SK-N-MC (cell line): Measurements from ENCODE around the gene IL15RA.
"Not testable (repeated sequence)": the region's sequence is repeated elsewhere in the genome, so short reads cannot be mapped to it uniquely, and the experiment has no call there.

Source experiments
- DNase-seq: peaks from one replicate; pipeline ENCODE4 v3.0.0-alpha.2; 2011; ENCODE audit warnings: low read depth, low spot score
- H3K27ac ChIP-seq: fragments of 200-600 bp; sonication (generic); 2 replicates; pipeline ENCODE4 v1.5.1; 2016; ENCODE audit warnings: mixed run types
- H3K36me3 ChIP-seq: fragments of 200-600 bp; sonication (generic); 2 replicates; pipeline ENCODE4 v1.6.1; 2017; ENCODE audit warnings: antibody characterized with exemption, low read length, mixed read lengths; ENCODE audit not compliant: insufficient read depth
- H3K4me3 ChIP-seq: fragments of 200-600 bp; sonication (generic); 2 replicates; pipeline ENCODE4 v1.5.1; 2016
- H3K9ac ChIP-seq: fragments of 200-600 bp; sonication (generic); 2 replicates; pipeline ENCODE4 v1.8.0; 2017; ENCODE audit warnings: mixed run types, mixed read lengths; ENCODE audit not compliant: insufficient read length
- H3K9me3 ChIP-seq: fragments of 200-600 bp; sonication (generic); 2 replicates; pipeline ENCODE4 v1.6.1; 2017; ENCODE audit warnings: low read depth, mild to moderate bottlenecking, antibody characterized with exemption, low read length, moderate library complexity, mixed read lengths
- EZH2 ChIP-seq: fragments of 200-600 bp; sonication (generic); IDR thresholded peaks from one replicate; pipeline ENCODE4 v1.6.1; 2017; ENCODE audit warnings: antibody characterized with exemption
- FOXP2 ChIP-seq: optimal IDR thresholded peaks from 2 replicates; pipeline ENCODE3; 2011; ENCODE audit warnings: mild to moderate bottlenecking, moderate library complexity; ENCODE audit not compliant: insufficient read depth; ENCODE audit errors: extremely low read length, control extremely low read depth
- POLR2AphosphoS5 ChIP-seq: IDR thresholded peaks from 2 replicates; pipeline ENCODE4 v1.6.1; 2012; ENCODE audit warnings: mild to moderate bottlenecking, low read depth, low read length, borderline replicate concordance

Gene IL15RA

GRCh38 chr10:5951721-5952407 is 25.5 kb downstream of the IL15RA start:
- no peak overlapping the region for H3K9ac ChIP-seq
- no peak overlapping the region for H3K27ac ChIP-seq
- no peak overlapping the region for H3K4me3 ChIP-seq
- TF ChIP-seq POLR2AphosphoS5 (no peak), FOXP2 (no peak), EZH2 (no peak)
- DNase-seq = no peak
- no peaks in the 10 kb centered on the region for H3K36me3 ChIP-seq
- no peaks in the 10 kb centered on the region for H3K9me3 ChIP-seq

DNA sequence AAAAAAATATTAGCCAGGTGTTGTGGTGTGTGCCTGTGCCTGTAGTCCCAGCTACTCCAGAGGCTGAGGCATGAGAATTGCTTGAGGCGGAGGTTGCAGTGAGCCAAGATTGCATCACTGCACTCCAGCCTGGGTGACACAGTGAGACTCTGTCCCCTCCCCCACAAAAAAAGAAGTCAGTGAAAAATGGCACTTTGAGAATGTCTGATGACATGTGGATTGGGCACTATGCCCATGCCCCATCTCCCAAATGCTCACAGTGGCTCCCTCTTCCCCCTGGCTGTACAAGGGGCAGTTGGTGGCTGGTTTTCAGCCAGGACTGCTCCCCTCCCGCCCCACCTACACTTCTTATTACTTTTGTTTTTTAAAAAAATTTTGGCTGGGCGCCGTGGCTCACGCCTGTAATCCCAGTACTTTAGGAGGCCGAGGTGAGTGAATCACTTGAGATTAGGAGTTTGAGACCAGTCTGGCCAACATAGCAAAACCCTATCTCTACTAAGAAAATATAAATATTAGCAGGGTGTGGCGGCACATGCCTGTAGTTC is 26.1 kb downstream of the IL15RA start:
- H3K27ac ChIP-seq = no peak overlapping the region
- H3K36me3 ChIP-seq = no peaks in the 10 kb centered on the region
- H3K9me3 ChIP-seq = no peaks in the 10 kb centered on the region
- DNase-seq = no peak
- TF ChIP-seq POLR2AphosphoS5 (no peak), FOXP2 (no peak), EZH2 (no peak)
- no peak overlapping the region for H3K4me3 ChIP-seq
- H3K9ac ChIP-seq = no peak overlapping the region

GRCh38 chr10:5949009-5949759 is 28.2 kb downstream of the IL15RA start:
- TF ChIP-seq FOXP2 (no peak), EZH2 (no peak), POLR2AphosphoS5 (no peak)
- no peak overlapping the region for H3K4me3 ChIP-seq
- H3K9me3 ChIP-seq = no peaks in the 10 kb centered on the region
- no peak for DNase-seq
- H3K27ac ChIP-seq = no peak overlapping the region
- H3K36me3 ChIP-seq = no peaks in the 10 kb centered on the region
- H3K9ac ChIP-seq = no peak overlapping the region

DNA sequence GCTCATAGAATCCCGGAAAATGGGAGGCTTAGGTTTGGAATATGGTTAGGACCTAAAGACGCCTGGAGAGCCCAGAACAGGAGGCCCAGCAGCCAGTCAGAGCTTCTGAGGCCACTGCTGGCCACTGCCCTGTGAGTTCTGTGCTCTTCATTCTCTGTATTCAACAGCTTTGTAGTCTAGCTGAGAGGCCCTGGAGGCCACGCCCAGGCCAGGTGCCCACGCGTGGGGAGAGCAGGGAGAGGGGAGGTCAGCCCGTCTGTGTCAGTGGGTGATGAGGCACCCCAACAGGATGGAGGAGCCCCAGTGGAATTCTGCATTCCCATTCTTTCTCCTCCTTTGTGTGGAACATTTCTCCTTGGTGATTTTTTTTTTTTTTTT is 29.1 kb downstream of the IL15RA start:
- TF ChIP-seq FOXP2 = no peak
- Histone ChIP-seq H3K9me3 (no peaks in the 10 kb centered on the region), H3K9ac (no peak overlapping the region), H3K27ac (no peak overlapping the region), H3K36me3 (no peaks in the 10 kb centered on the region), H3K4me3 (no peak overlapping the region)
- DNase-seq = no peak

- Histone ChIP-seq H3K9me3 (no peaks in the 10 kb centered on the region), H3K9ac (no peak overlapping the region), H3K4me3 (no peak overlapping the region), H3K36me3 (no peaks in the 10 kb centered on the region), H3K27ac (no peak overlapping the region)
- TF ChIP-seq FOXP2 (no peak), EZH2 (no peak), POLR2AphosphoS5 (no peak)
- DNase-seq = no peak
Measured at GRCh38 chr10:5947471-5948207, 29.7 kb downstream of the IL15RA start.

GRCh38 chr10:5946786-5947185 is 30.6 kb downstream of the IL15RA start:
- Histone ChIP-seq H3K4me3 (no peak overlapping the region), H3K9ac (no peak overlapping the region), H3K27ac (no peak overlapping the region), H3K9me3 (no peaks in the 10 kb centered on the region), H3K36me3 (no peaks in the 10 kb centered on the region)
- DNase-seq = no peak
- TF ChIP-seq FOXP2 = no peak
- TF ChIP-seq EZH2 = no peak
- TF ChIP-seq POLR2AphosphoS5 = no peak

DNA sequence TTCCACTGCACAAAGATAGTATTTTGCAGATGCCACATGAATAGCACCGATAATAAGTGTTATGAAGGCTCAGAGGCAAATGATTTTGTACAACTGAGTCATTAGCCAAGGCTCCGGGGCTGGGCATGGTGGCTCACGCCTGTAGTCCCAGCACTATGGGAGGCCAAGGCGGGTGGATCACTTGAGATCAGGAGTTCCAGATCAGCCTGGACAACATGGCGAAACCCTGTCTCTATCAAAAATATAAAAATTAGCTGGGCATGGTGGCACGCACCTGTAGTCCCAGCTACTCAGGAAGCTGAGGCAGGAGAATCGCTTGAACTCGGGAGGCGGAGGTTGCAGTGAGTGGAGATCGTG is 30.9 kb downstream of the IL15RA start:
- H3K36me3 ChIP-seq, H3K9me3 ChIP-seq, H3K4me3 ChIP-seq, H3K27ac ChIP-seq, DNase-seq, H3K9ac ChIP-seq: not testable (repeated sequence)

GRCh38 chr10:5945561-5946418 is 31.6 kb downstream of the IL15RA start:
- Histone ChIP-seq H3K9ac (no peak overlapping the region), H3K27ac (no peak overlapping the region), H3K4me3 (no peak overlapping the region), H3K36me3 (no peaks in the 10 kb centered on the region), H3K9me3 (no peaks in the 10 kb centered on the region)
- TF ChIP-seq EZH2 = no peak
- TF ChIP-seq FOXP2 = no peak
- no peak for TF ChIP-seq POLR2AphosphoS5
- no peak for DNase-seq

DNA sequence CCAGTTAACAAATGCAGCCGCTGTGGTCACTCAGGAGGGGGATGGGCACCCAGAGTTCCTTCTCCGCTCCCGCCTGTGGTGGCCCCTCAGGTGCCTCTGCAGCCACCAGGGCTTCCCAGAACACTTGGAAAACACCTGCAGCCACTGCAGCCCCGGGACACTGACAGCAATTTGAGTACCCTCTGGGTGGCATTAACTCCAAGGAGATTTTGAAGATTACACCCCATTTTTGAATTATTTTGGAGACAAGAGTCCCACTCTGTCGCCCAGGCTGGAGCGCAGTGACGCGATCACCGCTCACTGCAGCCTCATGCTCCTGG is 32.2 kb downstream of the IL15RA start:
- Histone ChIP-seq H3K9me3 (no peaks in the 10 kb centered on the region), H3K27ac (no peak overlapping the region), H3K36me3 (no peaks in the 10 kb centered on the region), H3K4me3 (no peak overlapping the region), H3K9ac (no peak overlapping the region)
- TF ChIP-seq FOXP2 = no peak
- TF ChIP-seq EZH2 = no peak
- no peak for TF ChIP-seq POLR2AphosphoS5
- no peak for DNase-seq
